DOHH2 (cell line): ENCODE data around the gene MAP3K1.

ENCODE experiments used
- CTCF ChIP-seq: fragments of 200-600 bp; sonication (generic); IDR thresholded peaks from one replicate; pipeline ENCODE4 v1.5.1; 2014; ENCODE audit warnings: antibody characterized with exemption, mild to moderate bottlenecking, low read depth, low read length; ENCODE audit not compliant: poor library complexity, severe bottlenecking
- EZH2phosphoT487 ChIP-seq: fragments of 200-600 bp; sonication (generic); IDR thresholded peaks from 2 replicates; pipeline ENCODE4 v1.6.1; 2017; ENCODE audit warnings: borderline replicate concordance, mild to moderate bottlenecking, antibody characterized with exemption, low read length, moderate library complexity, mixed read lengths

DNA sequence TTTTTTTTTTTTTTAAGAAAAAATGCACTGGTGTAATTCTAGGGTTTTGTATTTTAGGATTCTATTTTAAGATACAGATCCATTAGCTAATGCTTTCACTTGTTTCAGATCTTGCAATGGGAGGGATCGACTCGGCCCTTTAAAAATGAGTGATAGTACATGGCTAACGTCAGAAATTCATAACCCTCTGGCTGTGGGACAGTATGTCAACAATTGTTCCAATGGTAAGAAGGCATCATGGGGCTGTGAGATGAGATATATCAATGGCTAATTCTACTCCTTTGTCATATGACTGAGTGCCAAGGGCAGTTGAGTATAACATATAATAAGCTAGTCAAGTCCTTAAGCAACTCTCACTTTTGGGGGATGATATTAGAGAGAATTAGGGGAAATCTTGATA, 98.4 kb downstream of the MAP3K1 start:
- TF ChIP-seq CTCF (no peak), EZH2phosphoT487 (no peak)
